ENCODE results near the gene FXYD7. TPM values are rescaled to one million over a fixed set of nuclear protein-coding genes. Genes with fewer than 3 reads are reported as not detected.
A peak's percentile ranks its signal among the peaks of the same experiment; 100 is the strongest.
"Not testable (repeated sequence)": the region's sequence is repeated elsewhere in the genome, so short reads cannot be mapped to it uniquely, and the experiment has no call there.

FXYD7 gene, protein sequence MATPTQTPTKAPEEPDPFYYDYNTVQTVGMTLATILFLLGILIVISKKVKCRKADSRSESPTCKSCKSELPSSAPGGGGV
- 1 to 10 TPM; 2.0 to 4.5 (median 3.4) TPM for polyA plus RNA-seq (ENCODE audit: low read depth in 6 of 6)

DNA sequence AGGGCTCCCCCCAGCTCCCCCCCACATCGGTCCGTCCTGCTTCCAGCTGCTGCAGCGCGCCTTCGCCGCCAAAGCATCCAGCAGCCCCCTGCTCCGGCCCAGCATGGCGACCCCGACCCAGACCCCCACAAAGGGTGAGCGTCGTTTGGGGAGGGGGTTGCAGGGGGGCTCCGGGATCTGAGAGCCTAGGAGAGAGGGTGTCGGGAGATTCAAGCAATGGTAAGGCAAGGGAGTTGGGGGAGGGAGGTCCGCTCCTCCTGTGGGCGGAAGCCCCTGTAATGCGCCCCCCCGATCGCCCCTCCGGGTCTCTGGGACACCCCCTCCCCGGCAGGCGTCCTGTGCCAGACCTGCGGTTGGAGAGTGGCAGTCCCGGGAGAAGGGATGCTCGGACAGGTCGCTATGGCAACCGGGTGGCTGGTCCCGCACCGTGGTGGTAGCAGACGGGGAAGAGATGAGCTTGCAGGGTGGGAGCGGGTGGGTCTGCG, at the start of gene FXYD7:
Gene FXYD7, plus strand, starts transcription at position 25 of the 485 bp plus-strand sequence. Its CDS starts 79 bp downstream, at position 104.
- Mint-ChIP-seq H3K36me3 (no peaks in the 10 kb centered on the region), H3K4me1 (peaks cover 27 to 43% (median 37%) of the 10 kb centered on the region in 3 donors), H3K4me3 (peak within 1 kb of the TSS; percentile 78 to 92 (median 85)), H3K27ac (peak within 1 kb of the TSS in 4 of 6 donors; percentile 25 to 96 (median 81)), H3K27me3 (peaks cover 0 to 9% (median 8%) of the 10 kb centered on the region in 3 donors), H3K9me3 (no peaks in the 10 kb centered on the region)
- no peak for ATAC-seq (ENCODE audit: low read depth in 2 of 2)
- DNase-seq = peak; percentile 12

DNA sequence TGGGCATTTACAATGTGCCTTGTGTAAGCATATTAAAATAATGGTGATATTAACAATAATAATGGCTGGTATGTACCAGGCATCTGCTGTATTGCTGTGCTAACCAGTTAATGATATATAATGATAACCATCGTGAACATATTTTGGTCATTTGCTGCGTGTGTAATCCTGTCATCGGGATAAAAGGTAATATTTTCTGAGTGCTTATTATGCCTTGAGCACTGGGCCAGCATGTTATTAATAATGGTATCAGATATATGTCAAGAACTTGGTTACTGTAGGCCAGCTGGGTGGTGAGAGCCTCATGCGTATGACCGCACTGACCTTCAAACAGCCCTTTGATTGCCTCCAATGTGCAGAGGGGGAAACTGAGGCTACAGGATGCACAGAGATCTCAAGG, 49.6 kb upstream of the FXYD7 start:
- Mint-ChIP-seq H3K4me3 (no peak overlapping the region), H3K27ac (no peak overlapping the region), H3K9me3 (no peaks in the 10 kb centered on the region), H3K27me3 (peaks cover 0 to 4% (median 0%) of the 10 kb centered on the region in 3 donors), H3K36me3 (no peaks in the 10 kb centered on the region), H3K4me1 (peaks cover 5 to 28% (median 12%) of the 10 kb centered on the region in 3 donors)
- DNase-seq (no peak), ATAC-seq (ENCODE audit: low read depth in 2 of 2) (no peak)

DNA sequence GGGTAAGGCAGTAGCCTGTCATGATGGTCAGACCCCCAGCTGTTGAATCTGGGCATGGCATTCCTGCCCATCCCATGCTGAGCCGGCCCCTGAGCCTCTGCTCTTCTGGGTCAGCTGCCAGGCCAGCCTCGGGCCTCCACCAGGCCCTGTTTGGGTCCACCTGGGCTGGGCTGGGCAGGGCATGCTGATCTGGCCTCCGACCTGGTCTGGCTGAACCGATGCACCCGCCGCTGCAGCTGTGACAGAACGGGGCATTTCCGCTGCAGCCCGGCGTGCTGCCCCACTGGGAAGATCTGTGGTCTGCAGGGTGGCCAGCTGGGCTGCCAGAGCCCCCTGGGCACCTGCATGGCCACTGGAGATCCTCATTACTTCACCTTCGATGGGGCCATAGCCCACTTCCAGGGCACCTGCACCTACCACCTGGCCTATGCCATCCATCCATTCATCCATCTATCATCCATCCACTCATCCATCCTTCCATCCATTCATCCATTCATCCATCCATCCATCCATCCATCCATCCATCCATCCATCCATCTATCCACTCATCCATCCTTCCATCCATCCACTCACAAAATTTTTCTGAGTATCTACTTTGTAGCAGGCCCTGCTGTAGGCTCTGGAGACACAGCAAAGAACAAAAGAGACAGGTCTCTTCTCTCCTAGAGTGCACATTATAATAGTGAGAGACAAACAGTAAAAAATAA, 49.0 kb upstream of the FXYD7 start:
- H3K4me1 Mint-ChIP-seq = peaks cover 0 to 21% (median 5%) of the 10 kb centered on the region in 3 donors
- ATAC-seq (ENCODE audit: low read depth in 2 of 2) (no peak), DNase-seq (no peak)
- H3K27ac Mint-ChIP-seq = no peak overlapping the region
- no peaks in the 10 kb centered on the region for H3K9me3 Mint-ChIP-seq
- no peak overlapping the region for H3K4me3 Mint-ChIP-seq
- peaks cover 0 to 4% (median 0%) of the 10 kb centered on the region in 3 donors for H3K27me3 Mint-ChIP-seq
- no peaks in the 10 kb centered on the region for H3K36me3 Mint-ChIP-seq

DNA sequence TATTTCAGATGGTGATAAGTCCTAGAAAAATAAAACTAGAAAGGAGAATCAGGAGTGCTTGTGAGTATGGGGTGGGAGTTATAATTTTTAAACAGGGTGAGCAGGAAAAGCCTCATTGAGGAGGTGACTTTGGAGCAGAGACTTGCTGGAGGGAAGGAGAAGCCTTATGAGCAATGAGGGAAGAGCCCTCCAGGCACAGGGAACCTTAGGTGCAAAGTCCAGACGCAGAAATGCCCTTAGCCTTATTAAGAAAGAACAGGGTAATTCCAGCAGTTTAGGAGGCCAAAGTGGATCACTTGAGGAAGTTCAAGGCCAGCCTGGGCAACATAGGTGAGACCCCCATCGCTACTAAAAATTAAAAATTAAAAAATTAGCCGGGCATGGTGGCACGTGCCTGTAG, 48.4 kb upstream of the FXYD7 start:
- H3K27ac Mint-ChIP-seq = no peak overlapping the region
- no peak for ATAC-seq (ENCODE audit: low read depth in 2 of 2)
- H3K4me3 Mint-ChIP-seq = no peak overlapping the region
- no peak for DNase-seq
- peaks cover 0 to 4% (median 0%) of the 10 kb centered on the region in 3 donors for H3K27me3 Mint-ChIP-seq
- peaks cover 0 to 16% (median 4%) of the 10 kb centered on the region in 3 donors for H3K4me1 Mint-ChIP-seq
- no peaks in the 10 kb centered on the region for H3K36me3 Mint-ChIP-seq
- H3K9me3 Mint-ChIP-seq = no peaks in the 10 kb centered on the region

DNA sequence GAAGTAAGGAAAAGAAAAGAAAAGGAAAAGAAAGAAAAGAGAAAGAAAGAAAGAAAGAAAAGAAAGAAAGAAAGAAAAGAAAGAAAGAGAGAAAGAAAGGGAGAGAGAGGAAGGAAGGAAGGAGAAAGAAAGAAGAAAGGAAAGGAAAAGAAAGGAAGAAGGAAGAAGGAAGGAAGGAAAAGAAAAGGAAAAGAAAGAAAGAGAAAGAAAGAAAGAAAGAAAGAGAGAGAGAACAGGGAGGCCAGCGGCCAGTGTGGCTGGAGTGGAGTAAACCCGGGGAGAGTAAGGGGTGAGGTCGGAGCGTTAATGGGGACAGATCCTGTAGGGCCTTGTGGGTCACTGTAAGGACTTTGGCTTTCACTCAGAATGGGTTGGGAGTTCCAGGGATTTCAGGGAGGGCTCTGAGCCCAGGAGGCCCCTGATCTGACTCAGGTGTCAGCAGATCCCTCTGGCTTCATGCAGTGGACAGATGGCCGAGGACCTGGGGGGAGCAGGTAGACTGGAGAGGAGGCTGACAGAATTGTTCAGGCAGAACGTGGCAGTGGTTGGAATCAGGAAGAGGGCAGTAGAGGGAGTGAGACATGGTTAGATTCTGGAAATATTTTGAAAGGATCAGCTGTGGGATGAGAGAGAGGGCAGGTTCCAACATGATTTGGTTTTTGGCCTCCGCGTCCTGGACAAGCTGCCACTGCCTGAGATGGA, 47.2 kb upstream of the FXYD7 start:
- no peak for DNase-seq
- Mint-ChIP-seq H3K36me3 (no peaks in the 10 kb centered on the region), H3K4me3 (no peak overlapping the region), H3K27me3 (peaks cover 0 to 4% (median 0%) of the 10 kb centered on the region in 3 donors), H3K27ac (peak overlapping the region in 2 of 6 donors; percentile 9 to 30), H3K4me1 (peaks cover 0 to 5% (median 0%) of the 10 kb centered on the region in 3 donors), H3K9me3 (no peaks in the 10 kb centered on the region)
- ATAC-seq (ENCODE audit: low read depth in 2 of 2) = no peak

DNA sequence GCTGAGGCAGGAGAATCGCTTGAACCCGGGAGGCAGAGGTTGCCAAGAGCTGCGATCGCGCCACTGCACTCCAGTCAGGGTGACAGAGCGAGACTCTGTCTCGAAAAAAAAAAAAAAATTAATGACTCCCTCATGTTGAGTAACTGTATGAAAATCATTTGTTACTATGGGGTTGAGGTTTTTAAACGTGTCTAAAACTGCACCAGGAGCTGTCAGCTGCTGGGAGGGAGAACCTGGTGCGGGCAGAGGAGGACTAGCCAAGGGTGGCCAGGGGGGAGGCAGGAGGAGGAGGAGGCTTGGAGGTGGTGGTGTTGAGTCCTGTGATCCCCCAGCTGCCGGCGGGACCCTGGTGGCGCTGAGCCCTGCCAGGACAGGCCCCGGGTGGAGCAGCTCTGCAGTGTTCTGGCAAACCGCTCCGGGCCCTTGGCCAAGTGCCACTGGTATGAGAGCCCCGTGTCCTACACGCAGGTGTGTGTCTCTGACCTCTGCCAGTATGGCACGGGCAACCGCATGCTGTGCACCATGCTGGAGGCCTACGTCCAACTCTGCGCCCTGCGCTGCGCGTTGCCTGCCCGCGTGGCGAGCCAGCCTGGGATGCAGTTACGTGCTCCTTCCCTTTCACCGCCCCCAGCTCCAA, 44.5 kb upstream of the FXYD7 start:
- Mint-ChIP-seq H3K4me1 (peaks cover 0 to 3% (median 0%) of the 10 kb centered on the region in 3 donors), H3K4me3 (no peak overlapping the region), H3K9me3 (no peaks in the 10 kb centered on the region), H3K27me3 (peaks cover 0 to 4% (median 0%) of the 10 kb centered on the region in 3 donors), H3K36me3 (no peaks in the 10 kb centered on the region), H3K27ac (peak overlapping the region in 2 of 6 donors; percentile 22 to 29)
- DNase-seq = no peak
- ATAC-seq (ENCODE audit: low read depth in 2 of 2) = no peak

DNA sequence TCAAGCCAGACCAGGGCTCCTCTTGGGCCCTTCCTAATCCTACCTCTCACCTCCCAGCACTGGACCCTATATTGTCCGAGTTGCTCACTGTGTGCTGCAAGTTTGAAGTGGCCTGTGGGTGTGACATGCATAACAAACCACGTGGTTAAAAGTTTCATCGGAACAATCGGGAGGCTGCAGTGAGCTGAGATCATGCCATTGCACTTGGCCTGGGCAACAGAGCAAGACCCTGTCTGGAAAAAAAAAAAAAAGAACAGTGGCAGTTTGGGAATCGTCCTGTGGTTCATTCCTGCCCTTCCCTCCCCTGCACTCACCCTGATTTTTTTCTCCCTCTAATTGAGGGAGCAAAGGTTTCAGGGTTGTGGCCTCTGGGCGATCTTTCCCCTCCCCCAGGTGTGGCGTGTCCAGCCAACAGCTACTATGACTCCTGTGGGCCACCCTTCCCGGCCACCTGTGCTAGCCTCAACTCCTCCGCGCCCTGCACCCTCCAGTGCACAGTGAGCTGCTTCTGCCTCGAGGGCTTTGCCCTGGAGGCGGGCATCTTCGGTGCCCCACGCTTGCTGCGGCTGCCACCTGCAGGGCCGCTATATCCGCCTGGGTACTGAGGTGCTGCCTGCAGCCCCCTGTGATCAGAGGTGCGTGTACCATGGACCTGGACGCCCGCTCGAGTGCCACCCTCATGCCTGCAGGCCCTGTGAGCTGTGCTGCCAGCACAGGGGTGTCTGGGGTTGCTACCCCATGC, 43.7 kb upstream of the FXYD7 start:
- peaks cover 0 to 3% (median 0%) of the 10 kb centered on the region in 3 donors for H3K4me1 Mint-ChIP-seq
- no peaks in the 10 kb centered on the region for H3K9me3 Mint-ChIP-seq
- DNase-seq (no peak), ATAC-seq (ENCODE audit: low read depth in 2 of 2) (no peak)
- H3K27ac Mint-ChIP-seq = peak overlapping the region in 1 of 6 donors; percentile 29
- H3K36me3 Mint-ChIP-seq = no peaks in the 10 kb centered on the region
- peaks cover 0 to 4% (median 0%) of the 10 kb centered on the region in 3 donors for H3K27me3 Mint-ChIP-seq
- H3K4me3 Mint-ChIP-seq = no peak overlapping the region

DNA sequence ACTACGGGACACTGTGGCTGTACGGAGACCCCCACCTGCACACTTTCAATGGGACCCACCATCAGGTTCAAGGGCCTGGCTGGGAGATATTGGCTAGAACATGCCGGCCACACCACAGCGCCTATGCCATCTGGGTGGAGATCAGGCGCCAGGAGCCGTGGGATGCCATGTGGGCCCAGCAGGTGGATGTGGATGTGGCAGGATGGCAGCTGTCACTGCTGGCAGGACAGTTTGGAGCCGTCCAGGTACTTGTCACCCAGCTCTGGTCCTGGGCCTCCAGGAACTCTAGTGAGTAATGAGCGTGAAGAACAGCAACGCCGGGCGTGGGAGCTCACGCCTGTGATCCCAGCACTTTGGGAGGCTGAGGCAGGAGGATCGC, 43.2 kb upstream of the FXYD7 start:
- Mint-ChIP-seq H3K27ac (peak overlapping the region in 1 of 6 donors; percentile 37), H3K27me3 (peaks cover 0 to 4% (median 0%) of the 10 kb centered on the region in 3 donors), H3K36me3 (no peaks in the 10 kb centered on the region), H3K4me3 (no peak overlapping the region), H3K9me3 (no peaks in the 10 kb centered on the region), H3K4me1 (peaks cover 0 to 3% (median 0%) of the 10 kb centered on the region in 3 donors)
- DNase-seq (no peak), ATAC-seq (ENCODE audit: low read depth in 2 of 2) (no peak)

DNA sequence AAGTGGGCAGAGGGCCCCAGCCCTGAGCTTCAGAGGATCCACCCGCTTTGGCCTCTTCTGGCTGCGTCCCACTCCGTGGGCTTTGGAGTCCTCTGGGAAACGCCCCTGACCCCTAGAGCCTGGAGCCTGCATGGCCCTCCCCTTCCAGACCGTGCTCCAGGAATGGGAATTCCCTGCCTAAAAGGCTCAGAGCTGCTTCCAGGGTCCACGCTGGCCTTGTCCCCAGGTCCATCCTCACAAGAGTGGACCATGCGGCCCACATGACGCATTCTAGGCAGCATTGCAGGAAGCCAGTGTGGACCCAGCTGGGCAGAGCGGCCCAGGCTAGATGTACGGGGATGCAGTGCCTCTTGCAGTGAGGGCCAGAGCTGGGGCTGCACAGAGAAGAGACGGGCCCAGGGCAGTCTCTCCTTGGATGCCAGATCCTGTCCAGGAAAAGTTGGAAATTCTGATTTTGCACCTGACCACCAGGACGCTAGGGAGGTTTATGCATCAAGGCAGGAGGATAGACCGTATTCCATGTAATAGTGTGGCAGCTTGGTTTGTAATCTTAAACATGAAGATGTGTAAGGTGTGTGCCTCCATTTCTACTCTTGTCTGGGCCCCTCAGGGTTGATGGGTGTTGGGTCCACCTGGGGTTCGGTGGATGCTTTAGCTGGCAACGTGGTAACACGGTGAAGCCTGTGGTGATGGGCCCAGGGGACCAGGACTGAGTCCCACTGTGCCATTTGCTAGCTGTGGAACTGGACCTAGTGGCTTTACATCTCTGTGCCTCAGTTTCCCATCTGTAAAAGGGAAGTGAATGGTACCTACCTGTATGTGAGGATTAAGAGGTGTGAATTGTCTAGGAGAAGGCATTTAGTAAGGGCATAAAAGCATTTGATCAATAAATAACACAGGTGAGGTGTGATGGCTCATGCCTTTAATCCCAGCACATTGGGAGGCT, 42.2 kb upstream of the FXYD7 start:
- ATAC-seq (ENCODE audit: low read depth in 2 of 2) (no peak), DNase-seq (no peak)
- H3K27me3 Mint-ChIP-seq = peaks cover 0 to 2% (median 0%) of the 10 kb centered on the region in 3 donors

DNA sequence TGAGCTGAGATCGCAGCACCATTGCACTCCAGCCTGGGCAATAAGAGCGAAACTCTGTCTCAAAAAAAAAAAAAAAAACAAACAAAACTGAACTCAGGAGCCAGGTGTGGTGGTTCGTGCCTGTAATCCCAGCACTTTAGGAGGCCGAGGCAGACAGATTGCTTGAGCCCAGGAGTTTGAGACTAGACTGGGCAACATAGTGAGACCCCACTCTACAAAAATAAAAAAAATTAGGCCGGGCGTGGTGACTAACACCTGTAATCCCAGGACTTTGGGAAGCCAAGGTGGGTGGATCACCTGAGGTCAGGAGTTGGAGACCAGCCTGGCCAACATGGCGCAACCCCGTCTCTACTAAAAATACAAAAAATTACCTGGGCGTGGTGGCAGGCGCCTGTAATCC, 41.1 kb upstream of the FXYD7 start:
- not testable (repeated sequence) for H3K36me3 Mint-ChIP-seq; DNase-seq; H3K27me3 Mint-ChIP-seq; H3K9me3 Mint-ChIP-seq; ATAC-seq (ENCODE audit: low read depth in 2 of 2); H3K27ac Mint-ChIP-seq; H3K4me3 Mint-ChIP-seq; H3K4me1 Mint-ChIP-seq

More for the DNA sequence above, 42.2 kb upstream of the FXYD7 start:
- H3K36me3 Mint-ChIP-seq = no peaks in the 10 kb centered on the region
- no peak overlapping the region for H3K4me3 Mint-ChIP-seq
- H3K4me1 Mint-ChIP-seq = peaks cover 0 to 2% (median 0%) of the 10 kb centered on the region in 3 donors
- no peaks in the 10 kb centered on the region for H3K9me3 Mint-ChIP-seq
- H3K27ac Mint-ChIP-seq = no peak overlapping the region

DNA sequence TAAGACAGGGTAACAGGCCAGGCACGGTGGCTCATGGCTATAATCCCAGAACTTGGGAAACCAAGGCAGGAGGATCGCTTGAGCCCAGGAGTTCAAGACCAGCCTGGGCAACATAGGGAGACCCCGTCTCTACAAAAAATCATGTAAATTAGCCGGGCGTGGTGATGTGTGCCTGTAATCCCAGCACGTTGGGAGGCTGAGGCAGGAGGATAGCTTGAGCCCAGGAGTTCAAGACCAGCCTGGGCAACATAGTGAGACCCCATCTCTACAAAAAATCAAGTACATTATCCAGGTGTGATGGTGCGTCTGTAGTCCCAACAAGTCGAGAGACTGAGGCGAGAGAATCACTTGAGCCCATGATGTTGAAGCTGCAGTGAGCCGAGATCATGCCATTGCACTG, 39.4 kb upstream of the FXYD7 start:
- not testable (repeated sequence) for ATAC-seq (ENCODE audit: low read depth in 2 of 2); H3K9me3 Mint-ChIP-seq; H3K4me3 Mint-ChIP-seq; H3K27me3 Mint-ChIP-seq; H3K4me1 Mint-ChIP-seq; H3K36me3 Mint-ChIP-seq; DNase-seq
- peak overlapping the region in 1 of 6 donors; percentile 76 for H3K27ac Mint-ChIP-seq

DNA sequence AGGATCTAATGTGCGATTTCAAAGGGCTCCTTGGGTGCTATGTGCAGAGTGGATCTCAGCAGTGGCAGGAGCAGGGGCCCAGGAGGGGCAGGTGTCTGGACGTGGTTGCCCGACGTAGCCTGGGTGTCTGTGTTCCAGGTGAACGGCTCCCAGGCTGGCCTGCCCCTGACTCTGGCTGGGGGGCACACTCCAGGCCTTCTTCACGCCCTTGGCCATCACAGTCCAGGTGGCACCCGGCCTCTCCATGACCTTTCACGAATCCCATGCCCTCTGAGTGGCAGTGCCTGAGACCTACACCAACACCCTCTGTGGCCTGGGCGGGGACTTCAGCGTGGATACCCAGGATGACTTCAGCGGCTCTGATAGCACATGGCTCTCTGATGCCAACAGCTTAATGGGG, 38.7 kb upstream of the FXYD7 start:
- no peak for DNase-seq

More for the DNA sequence above, 38.7 kb upstream of the FXYD7 start:
- Mint-ChIP-seq H3K4me3 (no peak overlapping the region), H3K36me3 (no peaks in the 10 kb centered on the region), H3K27ac (peak overlapping the region in 1 of 6 donors; percentile 76), H3K4me1 (peaks cover 2 to 5% (median 3%) of the 10 kb centered on the region in 3 donors), H3K27me3 (peaks cover 0 to 8% (median 0%) of the 10 kb centered on the region in 3 donors), H3K9me3 (peaks cover 0 to 4% (median 0%) of the 10 kb centered on the region in 7 donors)
- no peak for ATAC-seq (ENCODE audit: low read depth in 2 of 2)
